RWPE2 (cell line): ENCODE results near the gene LPCAT1.

Experiments used
- ATAC-seq: fragments of 200-7000 bp; cut with Tn5 transposase; 3 replicates; pipeline ENCODE4 v1.9.1; 2021; ENCODE audit warnings: low read depth
- DNase-seq: peaks from one replicate; pipeline ENCODE4 v3.0.0-alpha.2; 2020; ENCODE audit warnings: low spot score
- H3K27ac ChIP-seq: fragments of 450-650 bp; 2 replicates; pipeline ENCODE4 v1.5.1; 2017; ENCODE audit warnings: mild to moderate bottlenecking; ENCODE audit not compliant: poor library complexity, severe bottlenecking
- H3K27me3 ChIP-seq: fragments of 250-450 bp; sonication (Bioruptor Pico); 2 replicates; pipeline ENCODE4 v1.5.1; 2021; ENCODE audit warnings: mild to moderate bottlenecking, moderate library complexity; ENCODE audit not compliant: insufficient read depth, poor library complexity, severe bottlenecking
- H3K36me3 ChIP-seq: fragments of 250-450 bp; sonication (Bioruptor Pico); 2 replicates; pipeline ENCODE4 v1.5.1; 2020; ENCODE audit warnings: low read depth, mild to moderate bottlenecking, moderate library complexity
- H3K4me1 ChIP-seq: fragments of 250-450 bp; sonication (Bioruptor Pico); 2 replicates; pipeline ENCODE4 v1.5.1; 2021; ENCODE audit warnings: mild to moderate bottlenecking, moderate library complexity; ENCODE audit not compliant: insufficient read depth, poor library complexity, severe bottlenecking
- H3K4me3 ChIP-seq: fragments of 250-450 bp; sonication (Bioruptor Pico); 2 replicates; pipeline ENCODE4 v1.5.1; 2021; ENCODE audit warnings: mild to moderate bottlenecking, moderate library complexity; ENCODE audit not compliant: severe bottlenecking
- H3K9me3 ChIP-seq: fragments of 250-450 bp; sonication (Bioruptor Pico); 2 replicates; pipeline ENCODE4 v1.5.1; 2021; ENCODE audit warnings: mild to moderate bottlenecking, moderate library complexity; ENCODE audit not compliant: severe bottlenecking
- CTCF ChIP-seq: fragments of 450-650 bp; IDR thresholded peaks from one replicate; pipeline ENCODE4 v1.5.1; 2017; ENCODE audit warnings: mild to moderate bottlenecking, moderate library complexity; ENCODE audit not compliant: poor library complexity, severe bottlenecking

Gene LPCAT1

GRCh38 chr5:1483064-1483463 lies 40.7 kb downstream of the LPCAT1 start:
- ATAC-seq: no peak

GRCh38 chr5:1481959-1482331 lies 41.8 kb downstream of the LPCAT1 start:
- H3K4me3 ChIP-seq: no peak overlapping the region
- H3K4me1 ChIP-seq: no peaks in the 10 kb centered on the region
- DNase-seq (no peak), ATAC-seq (no peak)
- H3K27ac ChIP-seq: no peak overlapping the region
- TF ChIP-seq CTCF: no peak
- no peaks in the 10 kb centered on the region for H3K27me3 ChIP-seq
- peaks cover 69% of the 10 kb centered on the region for H3K36me3 ChIP-seq
- H3K9me3 ChIP-seq: no peaks in the 10 kb centered on the region

More at GRCh38 chr5:1483064-1483463, 40.7 kb downstream of the LPCAT1 start:
- H3K36me3 ChIP-seq: peaks cover 74% of the 10 kb centered on the region
- no peaks in the 10 kb centered on the region for H3K27me3 ChIP-seq
- no peak for TF ChIP-seq CTCF
- H3K4me3 ChIP-seq: no peak overlapping the region
- no peak for DNase-seq
- no peak overlapping the region for H3K27ac ChIP-seq
- no peaks in the 10 kb centered on the region for H3K4me1 ChIP-seq
- no peaks in the 10 kb centered on the region for H3K9me3 ChIP-seq

GRCh38 chr5:1481266-1481958 lies 42.3 kb downstream of the LPCAT1 start:
- Histone ChIP-seq H3K27ac (no peak overlapping the region), H3K9me3 (no peaks in the 10 kb centered on the region), H3K4me1 (no peaks in the 10 kb centered on the region), H3K36me3 (peaks cover 69% of the 10 kb centered on the region), H3K27me3 (no peaks in the 10 kb centered on the region), H3K4me3 (no peak overlapping the region)
- DNase-seq (no peak), ATAC-seq (no peak)
- TF ChIP-seq CTCF: no peak

- no peak for TF ChIP-seq CTCF
- H3K27ac ChIP-seq: no peak overlapping the region
- H3K4me1 ChIP-seq: no peaks in the 10 kb centered on the region
- ATAC-seq: no peak
- H3K4me3 ChIP-seq: no peak overlapping the region
- no peaks in the 10 kb centered on the region for H3K27me3 ChIP-seq
- H3K36me3 ChIP-seq: peaks cover 69% of the 10 kb centered on the region
- no peaks in the 10 kb centered on the region for H3K9me3 ChIP-seq
- no peak for DNase-seq
Measured at GRCh38 chr5:1480806-1481205, 43.0 kb downstream of the LPCAT1 start.

GRCh38 chr5:1480217-1480616 lies 43.5 kb downstream of the LPCAT1 start:
- DNase-seq (no peak), ATAC-seq (no peak)
- no peak overlapping the region for H3K27ac ChIP-seq
- H3K9me3 ChIP-seq: no peaks in the 10 kb centered on the region
- no peak for TF ChIP-seq CTCF
- H3K4me3 ChIP-seq: no peak overlapping the region
- peaks cover 69% of the 10 kb centered on the region for H3K36me3 ChIP-seq
- H3K4me1 ChIP-seq: no peaks in the 10 kb centered on the region
- H3K27me3 ChIP-seq: no peaks in the 10 kb centered on the region
